ENCODE results near the gene TTC4.

GRCh38 chr1:54782156-54782555 lies 66.5 kb downstream of the TTC4 start:
- TF ChIP-seq CTCF (conservative IDR thresholded peaks at IDR 0.05; ENCODE audit: low read depth in 2 of 2) (no peak), ZNF462 (CRISPR knock-in tag; IDR thresholded peaks at IDR 0.05) (no peak), POLR2AphosphoS5 (IDR thresholded peaks at IDR 0.05; ENCODE audit: low read depth) (no peak), STAT1 (IDR thresholded peaks at IDR 0.05; ENCODE audit: unreplicated experiment) (no peak), EZH2 (IDR thresholded peaks at IDR 0.05; ENCODE audit: low read depth, unreplicated experiment) (no peak), CREB1 (CRISPR knock-in tag; IDR thresholded peaks at IDR 0.05; ENCODE audit: low read depth) (no peak), REST (IDR thresholded peaks at IDR 0.05; ENCODE audit: unreplicated experiment) (no peak), EZH2phosphoT487 (IDR thresholded peaks at IDR 0.05; ENCODE audit: unreplicated experiment) (no peak), NANOG (IDR thresholded peaks at IDR 0.05; ENCODE audit: borderline replicate concordance) (no peak), JUNB (IDR thresholded peaks at IDR 0.05; ENCODE audit: unreplicated experiment) (no peak), ZNF114 (CRISPR knock-in tag; IDR thresholded peaks at IDR 0.05) (no peak)
- TF ChIP-seq, protein P1, sequence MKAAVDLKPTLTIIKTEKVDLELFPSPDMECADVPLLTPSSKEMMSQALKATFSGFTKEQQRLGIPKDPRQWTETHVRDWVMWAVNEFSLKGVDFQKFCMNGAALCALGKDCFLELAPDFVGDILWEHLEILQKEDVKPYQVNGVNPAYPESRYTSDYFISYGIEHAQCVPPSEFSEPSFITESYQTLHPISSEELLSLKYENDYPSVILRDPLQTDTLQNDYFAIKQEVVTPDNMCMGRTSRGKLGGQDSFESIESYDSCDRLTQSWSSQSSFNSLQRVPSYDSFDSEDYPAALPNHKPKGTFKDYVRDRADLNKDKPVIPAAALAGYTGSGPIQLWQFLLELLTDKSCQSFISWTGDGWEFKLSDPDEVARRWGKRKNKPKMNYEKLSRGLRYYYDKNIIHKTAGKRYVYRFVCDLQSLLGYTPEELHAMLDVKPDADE (IDR thresholded peaks at IDR 0.05) = no peak

All from GM23338 (cell line).